CD14-positive monocyte (primary cell): ENCODE results near the gene TFDP2. TPM values are rescaled to one million over a fixed set of nuclear protein-coding genes. Genes with fewer than 3 reads are reported as not detected.

Source experiments
- DNase-seq, 3 donors: peaks; one replicate each; pipeline ENCODE4 v3.0.0-alpha.2; 2011 to 2022
- H2AFZ ChIP-seq: 2 replicates; pipeline ENCODE4 v1.6.0; 2012; ENCODE audit warnings: mild to moderate bottlenecking, low read depth, low read length, inconsistent platforms; ENCODE audit not compliant: insufficient read depth, poor library complexity, severe bottlenecking
- H3K27ac ChIP-seq, 2 donors: 1 replicate in 1 of 2; 2 replicates in 1 of 2; pipeline ENCODE4 v1.5.1; 2012 to 2013; ENCODE audit warnings: low read length in 2 of 2, control low read depth in 1 of 2, inconsistent platforms in 1 of 2, low read depth in 1 of 2, mild to moderate bottlenecking in 1 of 2
- H3K27me3 ChIP-seq, 2 donors: one replicate each; pipeline versions ENCODE4 v1.6.0 to v1.6.1; 2011 to 2013; ENCODE audit warnings: low read length in 2 of 2; ENCODE audit not compliant: control insufficient read depth in 2 of 2, insufficient read depth in 2 of 2
- H3K36me3 ChIP-seq, 2 donors: replicated peaks in 1 of 2; 1 replicate in 1 of 2; 2 replicates in 1 of 2; pipeline versions ENCODE4 v1.5.1 to v1.6.1; 2012 to 2013; ENCODE audit warnings: low read length in 2 of 2, control low read depth in 1 of 2, inconsistent platforms in 1 of 2, mild to moderate bottlenecking in 1 of 2; ENCODE audit not compliant: insufficient read depth in 2 of 2, control insufficient read depth in 1 of 2
- H3K4me1 ChIP-seq, 2 donors: 1 replicate in 1 of 2; 2 replicates in 1 of 2; pipeline versions ENCODE4 v1.5.1 to v1.6.1; 2012 to 2013; ENCODE audit warnings: low read length in 2 of 2, control low read depth in 1 of 2, inconsistent platforms in 1 of 2, mild to moderate bottlenecking in 1 of 2, moderate library complexity in 1 of 2; ENCODE audit not compliant: insufficient read depth in 2 of 2, control insufficient read depth in 1 of 2
- H3K4me2 ChIP-seq: replicated peaks from 2 replicates; pipeline ENCODE3; 2012; ENCODE audit warnings: low read length, moderate library complexity, mild to moderate bottlenecking; ENCODE audit not compliant: poor library complexity, severe bottlenecking; ENCODE audit errors: extremely low read depth
- H3K4me3 ChIP-seq, 3 experiments: fragments of 200-600 bp in 1 of 3; sonication (generic) in 1 of 3; replicated peaks in 1 of 3; 1 replicate in 2 of 3; 2 replicates in 1 of 3; pipeline ENCODE4 v1.5.1; 2011 to 2013; ENCODE audit warnings: low read length in 3 of 3, mild to moderate bottlenecking in 3 of 3, control low read depth in 2 of 3, low read depth in 2 of 3, inconsistent platforms in 1 of 3, moderate library complexity in 1 of 3
- H3K79me2 ChIP-seq: 2 replicates; pipeline ENCODE4 v1.6.0; 2012; ENCODE audit warnings: mild to moderate bottlenecking, control low read depth, inconsistent platforms, low read length, moderate library complexity; ENCODE audit not compliant: insufficient read depth
- H3K9ac ChIP-seq: 2 replicates; pipeline ENCODE4 v1.6.0; 2017; ENCODE audit warnings: low read length, mild to moderate bottlenecking; ENCODE audit not compliant: insufficient read depth, poor library complexity, severe bottlenecking
- H3K9me3 ChIP-seq, 2 donors: replicated peaks in 1 of 2; 1 replicate in 1 of 2; 2 replicates in 1 of 2; pipeline versions ENCODE4 v1.5.1 to v1.6.1; 2012 to 2013; ENCODE audit warnings: low read length in 2 of 2, control low read depth in 1 of 2; ENCODE audit not compliant: control insufficient read depth in 1 of 2, insufficient read depth in 1 of 2
- H4K20me1 ChIP-seq: 2 replicates; pipeline ENCODE4 v1.6.0; 2012; ENCODE audit warnings: mild to moderate bottlenecking, low read length, control low read depth, moderate library complexity; ENCODE audit not compliant: insufficient read depth
- H3K27ac Mint-ChIP-seq, 7 donors: one replicate each; pipeline ENCODE4 v1.8.0; 2020; ENCODE audit warnings: mild to moderate bottlenecking in 7 of 7, mixed read lengths in 7 of 7, moderate library complexity in 6 of 7, inconsistent platforms in 2 of 7
- H3K27me3 Mint-ChIP-seq, 3 donors: one replicate each; pipeline ENCODE4 v1.8.0; 2021 to 2022; ENCODE audit warnings: low read depth in 3 of 3, mild to moderate bottlenecking in 3 of 3, mixed read lengths in 3 of 3, moderate library complexity in 3 of 3, inconsistent platforms in 1 of 3
- H3K36me3 Mint-ChIP-seq, 2 donors: one replicate each; pipeline ENCODE4 v1.8.0; 2020; ENCODE audit warnings: mixed read lengths in 2 of 2, inconsistent platforms in 1 of 2, mild to moderate bottlenecking in 1 of 2
- H3K4me1 Mint-ChIP-seq: one replicate; pipeline ENCODE4 v1.8.0; 2020; ENCODE audit warnings: mild to moderate bottlenecking, mixed read lengths
- H3K4me3 Mint-ChIP-seq, 2 donors: one replicate each; pipeline ENCODE4 v1.8.0; 2020; ENCODE audit warnings: mild to moderate bottlenecking in 2 of 2, mixed read lengths in 2 of 2, moderate library complexity in 1 of 2
- H3K9me3 Mint-ChIP-seq, 7 donors: one replicate each; pipeline ENCODE4 v1.8.0; 2020 to 2022; ENCODE audit warnings: mixed read lengths in 7 of 7, mild to moderate bottlenecking in 6 of 7, moderate library complexity in 6 of 7, inconsistent platforms in 2 of 7
- WGBS: methylation state at CpG from one replicate; pipeline ENCODE4 v1.1.5; 2013; ENCODE audit warnings: missing lambda C conversion rate; ENCODE audit not compliant: insufficient coverage; 5-methylcytosine and 5-hydroxymethylcytosine counted together
- intact Hi-C, 2 donors: fragments of 100-400 bp; cut with micrococcal nuclease; formaldehyde crosslinking; loops; one replicate each; pipeline versions ENCODE4 v1.15.0 to v1.15.1; 2023
- polyA plus RNA-seq, 3 donors: library from polyadenylated mRNA; depleted of rRNA in 1 of 3; unstranded in 2 of 3; stranded (reverse) in 1 of 3; fragments of 300-500 nt in 2 of 3; fragments of >200 nt in 1 of 3; fragmentation: Illumina TruSeq in 2 of 3; gene quantifications; 1 replicate in 2 of 3; 2 replicates in 1 of 3; pipeline ENCODE4 v1.2.3, GENCODE V29; 2012 to 2021
- TF ChIP-seq, protein P1 (sequence below): fragments of 200-600 bp; IDR thresholded peaks from one replicate; pipeline ENCODE4 v1.8.0; 2022; ENCODE audit warnings: antibody characterized with exemption, mild to moderate bottlenecking

Gene TFDP2
- polyA plus RNA-seq, 3 donors: 1.1 to 3.5 (median 1.7) TPM

DNA sequence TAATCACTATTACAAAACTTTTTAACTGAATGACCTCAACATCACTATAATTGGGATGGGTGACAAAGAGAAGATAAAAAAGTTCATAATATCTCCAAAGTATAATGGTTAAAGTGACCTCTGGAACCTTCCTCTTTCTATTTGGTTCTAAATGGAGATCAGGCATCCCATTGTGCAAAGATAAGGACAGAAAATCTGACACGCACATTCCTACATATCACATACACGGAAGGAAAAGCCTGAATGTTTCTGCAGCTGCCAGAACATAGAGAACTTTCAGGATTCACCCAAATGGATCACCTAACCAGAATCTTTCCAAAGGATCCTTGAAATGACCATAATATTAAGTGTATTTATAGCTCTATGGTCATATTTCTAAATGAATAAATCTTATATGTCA lies 128.2 kb downstream of the TFDP2 start:
- H2AFZ ChIP-seq: no peak overlapping the region
- H3K9ac ChIP-seq: no peak overlapping the region

DNA sequence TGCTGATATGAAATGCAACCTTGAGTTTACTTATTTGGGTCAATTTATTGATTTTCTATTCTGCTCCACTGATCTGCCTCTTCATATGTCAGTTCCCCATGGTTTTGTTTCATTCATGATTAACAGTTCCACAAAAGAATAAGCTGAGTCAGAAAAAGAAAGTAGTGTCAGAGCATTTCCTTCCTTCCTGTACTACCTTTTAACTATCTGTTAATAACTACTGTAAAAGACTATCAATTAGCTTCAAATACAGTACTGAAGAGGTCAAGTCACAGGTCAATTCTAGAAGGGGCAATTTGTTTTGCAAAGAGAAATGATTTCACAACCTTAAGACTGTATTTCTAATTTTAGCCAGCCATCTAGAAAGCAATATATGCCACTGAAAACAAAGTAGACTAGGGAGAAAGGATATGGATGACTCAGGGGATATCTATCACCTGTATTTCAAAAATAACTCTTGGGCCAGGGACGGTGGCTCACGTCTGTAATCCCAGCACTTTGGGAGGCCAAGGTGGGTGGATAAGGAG lies 129.5 kb downstream of the TFDP2 start:
- intact Hi-C loops: no loop called here
- Histone ChIP-seq H3K27me3 (no peaks in the 10 kb centered on the region), H4K20me1 (no peaks in the 10 kb centered on the region), H3K36me3 (no peaks in the 10 kb centered on the region), H3K27ac (no peak overlapping the region), H3K9me3 (no peaks in the 10 kb centered on the region), H3K4me3 (no peak overlapping the region), H3K4me1 (peaks cover 16 to 25% of the 10 kb centered on the region in 2 donors), H3K79me2 (peaks cover 7% of the 10 kb centered on the region), H3K4me2 (no peak overlapping the region), H3K9ac (no peak overlapping the region), H2AFZ (no peak overlapping the region)
- H3K9me3 Mint-ChIP-seq: no peaks in the 10 kb centered on the region
- peak overlapping the region in 1 of 7 donors; percentile 43 for H3K27ac Mint-ChIP-seq
- TF ChIP-seq, protein P1, sequence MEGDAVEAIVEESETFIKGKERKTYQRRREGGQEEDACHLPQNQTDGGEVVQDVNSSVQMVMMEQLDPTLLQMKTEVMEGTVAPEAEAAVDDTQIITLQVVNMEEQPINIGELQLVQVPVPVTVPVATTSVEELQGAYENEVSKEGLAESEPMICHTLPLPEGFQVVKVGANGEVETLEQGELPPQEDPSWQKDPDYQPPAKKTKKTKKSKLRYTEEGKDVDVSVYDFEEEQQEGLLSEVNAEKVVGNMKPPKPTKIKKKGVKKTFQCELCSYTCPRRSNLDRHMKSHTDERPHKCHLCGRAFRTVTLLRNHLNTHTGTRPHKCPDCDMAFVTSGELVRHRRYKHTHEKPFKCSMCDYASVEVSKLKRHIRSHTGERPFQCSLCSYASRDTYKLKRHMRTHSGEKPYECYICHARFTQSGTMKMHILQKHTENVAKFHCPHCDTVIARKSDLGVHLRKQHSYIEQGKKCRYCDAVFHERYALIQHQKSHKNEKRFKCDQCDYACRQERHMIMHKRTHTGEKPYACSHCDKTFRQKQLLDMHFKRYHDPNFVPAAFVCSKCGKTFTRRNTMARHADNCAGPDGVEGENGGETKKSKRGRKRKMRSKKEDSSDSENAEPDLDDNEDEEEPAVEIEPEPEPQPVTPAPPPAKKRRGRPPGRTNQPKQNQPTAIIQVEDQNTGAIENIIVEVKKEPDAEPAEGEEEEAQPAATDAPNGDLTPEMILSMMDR: no peak
- H3K4me3 Mint-ChIP-seq: no peak overlapping the region
- H3K27me3 Mint-ChIP-seq: peaks cover 0 to 1% (median 0%) of the 10 kb centered on the region in 3 donors
- peaks cover 25% of the 10 kb centered on the region for H3K4me1 Mint-ChIP-seq
- WGBS: no CpG with 5 or more reads among the region's 2 CpGs
- no peaks in the 10 kb centered on the region for H3K36me3 Mint-ChIP-seq
- no peak for DNase-seq

More for the DNA sequence above, 128.2 kb downstream of the TFDP2 start:
- Histone ChIP-seq H3K36me3 (no peaks in the 10 kb centered on the region), H4K20me1 (no peaks in the 10 kb centered on the region), H3K79me2 (peaks cover 12% of the 10 kb centered on the region), H3K9me3 (no peaks in the 10 kb centered on the region), H3K4me2 (no peak overlapping the region), H3K4me3 (no peak overlapping the region), H3K27me3 (no peaks in the 10 kb centered on the region), H3K4me1 (peaks cover 16 to 25% of the 10 kb centered on the region in 2 donors), H3K27ac (no peak overlapping the region)
- intact Hi-C loops: no loop called here
- TF ChIP-seq, protein P1: no peak
- WGBS: no CpG with 5 or more reads among the region's 2 CpGs
- no peak overlapping the region for H3K4me3 Mint-ChIP-seq
- no peak for DNase-seq
- H3K9me3 Mint-ChIP-seq: no peaks in the 10 kb centered on the region
- peaks cover 0 to 1% (median 0%) of the 10 kb centered on the region in 3 donors for H3K27me3 Mint-ChIP-seq
- no peaks in the 10 kb centered on the region for H3K36me3 Mint-ChIP-seq
- peaks cover 28% of the 10 kb centered on the region for H3K4me1 Mint-ChIP-seq
- H3K27ac Mint-ChIP-seq: no peak overlapping the region
